ENCODE results near the gene UNK. TPM values are rescaled to one million over a fixed set of nuclear protein-coding genes. Genes with fewer than 3 reads are reported as not detected.
A peak's percentile ranks its signal among the peaks of the same experiment; 100 is the strongest.

The UNK gene
- total and polyA plus RNA-seq, 9 of the 15 experiments (the other 6 are each of a cell fraction or from before 2014, with no cell fraction given) = 12.8 to 38.6 (median 24.8) TPM

GRCh38 chr17:75785016-75785890 lies 647 bp downstream of the UNK start (continued):
- TF ChIP-seq ELF1 (tag; IDR thresholded peaks at IDR 0.05) (peak; percentile 19; the same call in 1 of the 2 replicates), ZNF318 (IDR thresholded peaks at IDR 0.05; ENCODE audit: borderline replicate concordance in 1 of 2, low read depth in 1 of 2) (no peak), FOXP4 (CRISPR knock-in tag; IDR thresholded peaks at IDR 0.05; ENCODE audit: borderline replicate concordance) (0 out of 2 replicates have a peak, but pooled peaks have one; percentile 7), XRCC5 (IDR thresholded peaks at IDR 0.05; ENCODE audit: low read depth, low read length) (no peak; the same call in 1 of the 2 replicates), SMAD3 (CRISPR knock-in tag; conservative IDR thresholded peaks at IDR 0.05) (0 out of 2 replicates have a peak, but pooled peaks have one; percentile 64), JUNB (CRISPR knock-in tag; conservative IDR thresholded peaks at IDR 0.05) (peak; percentile 75), SOX6 (IDR thresholded peaks at IDR 0.05) (peak; percentile 69; the same call in 1 of the 2 replicates), DACH1 (IDR thresholded peaks at IDR 0.05; ENCODE audit: partially characterized antibody) (peak; percentile 15), HLTF (IDR thresholded peaks at IDR 0.05) (no peak), SREBF2 (CRISPR knock-in tag; IDR thresholded peaks at IDR 0.05) (no peak), ZNF165 (CRISPR knock-in tag; IDR thresholded peaks at IDR 0.05; ENCODE audit: borderline replicate concordance) (no peak), ZNF133 (CRISPR knock-in tag; IDR thresholded peaks at IDR 0.05) (no peak), ZEB2 (IDR thresholded peaks at IDR 0.05) (no peak), XRCC3 (IDR thresholded peaks at IDR 0.05) (no peak)
- TF ChIP-seq, protein P1, sequence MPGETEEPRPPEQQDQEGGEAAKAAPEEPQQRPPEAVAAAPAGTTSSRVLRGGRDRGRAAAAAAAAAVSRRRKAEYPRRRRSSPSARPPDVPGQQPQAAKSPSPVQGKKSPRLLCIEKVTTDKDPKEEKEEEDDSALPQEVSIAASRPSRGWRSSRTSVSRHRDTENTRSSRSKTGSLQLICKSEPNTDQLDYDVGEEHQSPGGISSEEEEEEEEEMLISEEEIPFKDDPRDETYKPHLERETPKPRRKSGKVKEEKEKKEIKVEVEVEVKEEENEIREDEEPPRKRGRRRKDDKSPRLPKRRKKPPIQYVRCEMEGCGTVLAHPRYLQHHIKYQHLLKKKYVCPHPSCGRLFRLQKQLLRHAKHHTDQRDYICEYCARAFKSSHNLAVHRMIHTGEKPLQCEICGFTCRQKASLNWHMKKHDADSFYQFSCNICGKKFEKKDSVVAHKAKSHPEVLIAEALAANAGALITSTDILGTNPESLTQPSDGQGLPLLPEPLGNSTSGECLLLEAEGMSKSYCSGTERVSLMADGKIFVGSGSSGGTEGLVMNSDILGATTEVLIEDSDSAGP (CRISPR knock-in tag; IDR thresholded peaks at IDR 0.05) = peak; percentile 58; the same call in 1 of the 2 replicates
